GM19467 (cell line): Measurements from ENCODE around the gene ALMS1.
"Not testable (repeated sequence)": the region's sequence is repeated elsewhere in the genome, so short reads cannot be mapped to it uniquely, and the experiment has no call there.

Source experiments
- ATAC-seq: cut with Tn5 transposase; IDR thresholded peaks from one replicate; pipeline ENCODE4 v1.9.1; 2021; ENCODE audit warnings: mild to moderate bottlenecking, moderate library complexity; ENCODE audit not compliant: unreplicated experiment

The ALMS1 gene

GRCh38 chr2:73386894-73387636 is 1.4 kb downstream of the ALMS1 start:
- no peak for ATAC-seq

DNA sequence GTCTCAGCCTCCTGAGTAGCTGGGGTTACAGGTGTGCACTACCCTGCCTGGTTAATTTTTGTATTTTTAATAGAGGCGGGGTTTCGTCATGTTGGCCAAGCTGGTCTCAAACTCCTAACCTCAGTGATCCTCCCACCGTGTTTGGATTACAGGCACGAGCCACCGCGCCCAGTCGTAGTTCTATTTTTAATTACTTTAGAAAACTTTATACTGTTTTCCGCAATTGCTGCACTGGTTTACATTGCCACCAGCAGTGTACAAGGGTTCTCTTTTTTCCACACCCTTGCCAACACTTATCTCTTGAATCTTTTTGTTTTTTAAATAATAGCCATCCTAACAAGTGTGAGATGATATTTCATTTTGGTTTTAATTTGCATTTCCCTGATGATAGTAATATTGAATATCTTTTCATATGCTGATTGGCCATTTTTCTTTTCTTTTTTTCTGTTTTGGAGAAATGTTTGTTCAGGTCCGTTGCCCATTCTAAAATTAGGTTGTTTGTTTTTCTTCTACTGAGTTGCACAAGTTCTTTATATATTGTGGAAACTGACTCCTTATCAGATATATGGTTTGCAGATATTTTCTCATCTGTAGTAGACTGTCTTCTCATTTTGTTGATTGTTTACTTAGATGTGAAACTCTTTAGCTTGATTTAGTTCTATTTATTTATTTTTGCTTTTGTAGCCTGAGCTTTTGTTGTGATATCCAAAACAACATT is 16.9 kb downstream of the ALMS1 start:
- ATAC-seq = no peak

GRCh38 chr2:73403237-73403636 is 17.6 kb downstream of the ALMS1 start:
- ATAC-seq = no peak

- no peak for ATAC-seq
Observed at GRCh38 chr2:73404409-73404808, 18.8 kb downstream of the ALMS1 start.

GRCh38 chr2:73406996-73407395 is 21.4 kb downstream of the ALMS1 start:
- no peak for ATAC-seq

GRCh38 chr2:73408198-73408597 is 22.6 kb downstream of the ALMS1 start:
- ATAC-seq = peak; percentile 83

DNA sequence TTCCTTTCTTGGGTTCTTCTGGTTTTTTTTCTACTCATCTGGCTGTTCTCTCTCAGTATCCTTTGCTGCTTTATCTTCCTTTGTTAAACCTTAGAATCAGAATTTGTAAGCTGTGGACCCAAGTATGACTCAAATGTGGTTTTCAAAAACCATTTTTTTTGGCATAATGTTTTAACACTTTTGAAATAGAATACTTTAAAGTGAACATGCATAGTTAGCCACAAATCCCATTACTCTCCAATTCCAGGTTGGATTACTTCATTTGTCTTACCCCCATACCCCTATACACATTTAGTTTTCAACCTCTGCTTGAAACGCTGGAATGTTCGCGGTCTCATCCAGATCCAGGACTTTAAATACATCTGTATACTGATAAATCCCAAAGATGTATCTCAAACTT is 29.1 kb downstream of the ALMS1 start:
- ATAC-seq = no peak

GRCh38 chr2:73415906-73416305 is 30.3 kb downstream of the ALMS1 start:
- ATAC-seq = no peak

GRCh38 chr2:73418343-73418742 is 32.7 kb downstream of the ALMS1 start:
- ATAC-seq = no peak

GRCh38 chr2:73423913-73424312 is 38.3 kb downstream of the ALMS1 start:
- no peak for ATAC-seq

GRCh38 chr2:73426176-73426575 is 40.5 kb downstream of the ALMS1 start:
- no peak for ATAC-seq

DNA sequence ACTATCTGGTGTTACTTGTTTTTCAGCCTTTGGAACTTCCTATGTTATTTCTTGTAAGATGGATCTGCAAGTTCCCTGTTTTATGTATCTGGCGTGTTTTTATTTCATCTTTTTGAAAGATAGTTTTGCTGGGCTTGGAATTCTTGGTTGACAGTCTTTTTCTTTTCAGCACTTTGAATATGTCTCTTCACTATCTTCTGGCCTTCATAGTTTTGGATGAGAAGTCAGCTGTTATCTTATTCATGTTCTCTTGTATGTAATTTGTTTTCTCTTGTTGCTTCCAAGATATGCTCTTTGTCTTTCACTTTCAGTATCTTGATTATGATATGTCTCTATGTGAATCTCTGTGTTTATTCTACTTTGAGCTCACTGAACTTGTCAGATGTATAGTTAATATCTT is 50.4 kb downstream of the ALMS1 start:
- ATAC-seq = no peak

GRCh38 chr2:73444202-73444601 is 58.6 kb downstream of the ALMS1 start:
- ATAC-seq = no peak

DNA sequence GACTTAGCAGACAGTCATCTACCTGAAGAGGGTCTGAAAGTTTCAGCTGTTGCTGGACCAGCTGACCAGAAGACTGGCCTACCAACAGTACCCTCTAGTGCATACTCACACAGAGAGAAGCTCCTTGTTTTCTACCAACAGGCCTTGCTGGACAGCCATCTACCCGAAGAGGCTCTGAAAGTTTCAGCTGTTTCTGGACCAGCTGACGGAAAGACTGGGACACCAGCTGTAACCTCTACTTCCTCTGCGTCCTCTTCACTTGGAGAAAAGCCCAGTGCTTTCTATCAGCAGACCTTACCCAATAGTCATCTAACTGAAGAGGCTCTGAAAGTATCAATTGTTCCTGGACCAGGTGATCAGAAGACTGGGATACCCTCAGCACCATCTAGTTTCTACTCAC is 63.2 kb downstream of the ALMS1 start:
- no peak for ATAC-seq

DNA sequence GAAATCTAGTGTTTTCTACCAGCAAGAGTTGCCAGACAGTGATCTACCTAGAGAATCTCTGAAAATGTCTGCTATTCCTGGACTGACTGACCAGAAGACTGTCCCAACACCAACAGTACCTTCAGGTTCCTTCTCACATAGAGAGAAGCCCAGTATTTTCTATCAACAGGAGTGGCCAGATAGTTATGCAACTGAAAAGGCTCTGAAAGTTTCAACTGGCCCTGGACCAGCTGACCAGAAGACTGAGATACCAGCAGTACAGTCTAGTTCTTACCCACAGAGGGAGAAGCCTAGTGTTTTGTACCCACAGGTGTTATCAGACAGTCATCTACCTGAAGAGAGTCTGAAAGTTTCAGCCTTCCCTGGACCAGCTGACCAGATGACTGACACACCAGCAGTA is 63.8 kb downstream of the ALMS1 start:
- ATAC-seq = no peak

DNA sequence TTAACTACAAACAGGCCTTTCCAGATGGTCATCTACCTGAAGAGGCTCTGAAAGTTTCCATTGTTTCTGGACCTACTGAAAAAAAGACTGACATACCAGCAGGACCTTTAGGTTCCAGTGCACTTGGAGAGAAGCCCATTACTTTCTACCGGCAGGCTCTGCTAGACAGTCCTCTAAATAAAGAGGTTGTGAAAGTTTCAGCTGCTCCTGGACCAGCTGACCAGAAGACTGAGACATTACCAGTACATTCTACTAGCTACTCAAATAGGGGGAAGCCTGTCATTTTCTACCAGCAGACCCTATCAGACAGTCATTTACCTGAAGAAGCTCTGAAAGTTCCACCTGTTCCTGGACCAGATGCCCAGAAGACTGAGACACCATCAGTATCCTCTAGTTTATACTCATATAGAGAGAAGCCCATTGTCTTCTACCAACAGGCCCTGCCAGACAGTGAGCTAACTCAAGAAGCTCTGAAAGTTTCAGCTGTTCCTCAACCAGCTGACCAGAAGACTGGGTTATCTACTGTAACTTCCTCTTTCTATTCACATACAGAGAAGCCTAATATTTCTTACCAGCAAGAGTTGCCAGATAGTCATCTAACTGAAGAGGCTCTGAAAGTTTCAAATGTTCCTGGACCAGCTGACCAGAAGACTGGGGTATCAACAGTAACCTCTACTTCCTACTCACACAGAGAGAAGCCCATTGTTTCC is 65.8 kb downstream of the ALMS1 start:
- ATAC-seq = peak; percentile 94

DNA sequence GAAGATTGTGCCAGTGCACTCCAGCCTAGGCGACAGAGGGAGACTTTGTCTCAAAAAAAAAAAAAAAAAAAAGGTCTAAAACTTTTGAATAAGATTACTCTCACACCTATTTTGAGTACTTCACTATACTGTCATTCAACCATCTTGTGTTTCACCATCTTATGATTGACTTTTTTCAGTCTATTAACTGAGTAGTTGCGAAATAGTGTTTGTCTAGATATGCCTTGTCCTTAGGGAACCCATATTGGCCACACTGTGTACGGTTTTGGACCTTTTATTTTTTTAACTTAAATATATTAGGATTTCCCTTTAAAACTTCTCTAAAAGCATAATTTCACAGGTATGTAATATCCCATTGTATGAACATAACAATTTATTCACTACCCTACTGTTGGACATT is 72.3 kb downstream of the ALMS1 start:
- ATAC-seq = no peak

DNA sequence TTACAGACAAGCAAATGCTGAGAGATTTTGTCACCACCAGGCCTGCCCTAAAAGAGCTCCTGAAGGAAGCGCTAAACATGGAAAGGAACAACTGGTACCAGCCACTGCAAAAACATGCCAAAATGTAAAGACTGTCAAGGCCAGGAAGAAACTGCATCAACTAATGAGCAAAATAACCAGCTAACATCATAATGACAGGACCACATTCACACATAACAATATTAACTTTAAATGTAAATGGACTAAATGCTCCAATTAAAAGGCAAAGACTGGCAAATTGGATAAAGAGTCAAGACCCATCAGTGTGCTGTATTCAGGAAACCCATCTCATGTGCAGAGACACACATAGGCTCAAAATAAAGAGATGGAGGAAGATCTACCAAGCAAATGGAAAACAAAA is 76.8 kb downstream of the ALMS1 start:
- ATAC-seq = not testable (repeated sequence)

- no peak for ATAC-seq
Observed at GRCh38 chr2:73468376-73468775, 82.7 kb downstream of the ALMS1 start.

DNA sequence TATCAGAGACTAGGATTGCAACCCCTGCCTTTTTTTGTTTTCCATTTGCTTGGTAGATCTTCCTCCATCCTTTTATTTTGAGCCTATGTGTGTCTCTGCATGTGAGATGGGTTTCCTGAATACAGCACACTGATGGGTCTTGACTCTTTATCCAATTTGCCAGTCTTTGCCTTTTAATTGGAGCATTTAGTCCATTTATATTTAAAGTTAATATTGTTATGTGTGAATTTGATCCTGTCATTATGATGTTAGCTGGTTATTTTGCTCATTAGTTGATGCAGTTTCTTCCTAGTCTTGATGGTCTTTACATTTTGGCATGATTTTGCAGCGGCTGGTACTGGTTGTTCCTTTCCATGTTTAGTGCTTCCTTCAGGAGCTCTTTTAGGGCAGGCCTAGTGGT is 98.2 kb downstream of the ALMS1 start:
- ATAC-seq = not testable (repeated sequence)

DNA sequence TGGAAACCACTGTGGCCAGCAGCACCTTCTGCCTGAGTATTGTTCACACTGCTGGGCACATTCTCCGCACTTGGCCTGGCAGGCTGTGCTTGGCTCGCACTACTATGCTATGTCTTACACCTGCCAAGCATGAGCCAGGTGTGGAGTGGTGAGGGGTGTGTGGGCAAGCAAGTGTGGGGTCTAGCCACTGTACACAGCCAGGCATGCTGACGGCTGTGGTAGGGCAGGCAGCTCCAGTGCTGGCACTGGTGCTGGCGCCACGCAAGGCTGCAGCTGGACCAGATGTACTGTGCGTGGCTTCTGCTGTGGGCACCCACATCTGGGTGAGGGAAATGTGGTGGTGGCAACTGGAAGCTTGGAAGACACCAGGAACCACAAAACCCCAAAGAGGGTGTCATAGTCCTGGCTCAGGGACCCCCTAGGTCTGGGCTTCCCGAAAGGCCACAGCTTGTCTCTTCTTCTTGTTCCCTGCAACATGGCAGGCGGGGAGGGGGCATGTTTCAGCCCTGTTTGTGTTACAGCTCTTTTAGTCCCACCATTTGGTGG is 101.5 kb downstream of the ALMS1 start:
- no peak for ATAC-seq

DNA sequence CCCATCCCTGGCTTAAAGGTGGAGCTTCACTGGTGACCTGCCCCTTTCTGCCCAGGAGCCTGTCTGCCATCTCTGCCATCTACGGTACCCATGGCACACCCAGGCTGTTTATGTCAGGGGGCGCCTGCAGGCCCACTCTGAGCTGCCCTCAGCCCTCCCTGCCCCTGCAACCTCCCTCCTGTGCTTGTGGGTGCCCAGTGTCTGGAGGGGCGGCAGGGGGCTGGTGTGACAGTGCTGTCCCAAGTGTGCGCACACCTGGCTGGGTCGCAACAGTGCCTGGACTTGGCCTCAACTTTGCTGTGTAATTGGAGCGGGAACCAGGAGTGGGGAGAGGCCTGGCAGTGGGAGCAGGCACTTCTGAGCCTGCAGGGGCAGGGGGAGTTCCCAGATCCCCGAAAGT is 102.4 kb downstream of the ALMS1 start:
- no peak for ATAC-seq
